Sigmoid colon (tissue), 4 donors: ENCODE results near the gene MTO1.

Experiments
- POLR2AphosphoS5 ChIP-seq, 4 donors: sonication (generic); formaldehyde crosslinking; IDR thresholded peaks; one replicate each; pipeline ENCODE4 v1.6.1; 2017; ENCODE audit warnings: antibody characterized with exemption in 4 of 4
- TF ChIP-seq, protein P1 (sequence below), 4 experiments: fragments of 450-650 bp in 3 of 4; fragments of 200-600 bp in 1 of 4; IDR thresholded peaks; one replicate each; pipeline ENCODE4 v1.5.1; 2016 to 2019; ENCODE audit warnings: antibody characterized with exemption in 4 of 4, mild to moderate bottlenecking in 3 of 4, moderate library complexity in 2 of 4

DNA sequence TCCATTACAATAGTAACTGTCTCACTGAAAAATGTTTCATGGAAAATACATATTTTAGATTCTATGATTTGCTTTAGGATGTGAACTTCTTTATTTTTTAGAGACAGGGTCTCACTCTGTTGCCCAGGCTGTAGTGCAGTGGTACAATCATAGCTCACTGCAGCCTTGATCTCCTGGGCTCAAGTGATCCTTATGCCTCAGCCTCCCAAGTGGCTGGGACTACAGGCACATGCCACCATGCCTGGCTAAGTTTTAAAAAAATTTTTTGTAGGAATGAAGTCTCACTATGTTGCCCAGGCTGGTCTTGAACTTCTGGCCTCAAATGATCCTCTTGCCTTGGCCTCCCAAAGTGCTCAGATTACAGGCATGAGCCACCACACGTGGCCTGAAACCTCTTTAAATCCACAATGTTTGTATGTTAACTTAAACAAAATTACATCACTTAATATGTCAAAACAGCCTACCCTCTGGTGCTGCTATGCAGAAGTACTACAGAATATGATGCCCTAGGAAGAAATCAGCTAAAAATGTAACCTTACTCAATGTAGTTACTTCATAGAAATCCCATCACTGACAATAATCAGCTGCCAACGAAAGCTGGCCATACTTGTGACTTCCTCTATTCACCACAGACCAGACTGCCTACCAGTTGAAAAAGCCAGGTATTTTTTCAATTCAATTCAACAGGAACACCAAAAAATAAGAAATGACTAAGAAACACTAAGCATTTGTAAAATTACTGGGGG, 41.7 kb downstream of the MTO1 start:
- TF ChIP-seq, protein P1, sequence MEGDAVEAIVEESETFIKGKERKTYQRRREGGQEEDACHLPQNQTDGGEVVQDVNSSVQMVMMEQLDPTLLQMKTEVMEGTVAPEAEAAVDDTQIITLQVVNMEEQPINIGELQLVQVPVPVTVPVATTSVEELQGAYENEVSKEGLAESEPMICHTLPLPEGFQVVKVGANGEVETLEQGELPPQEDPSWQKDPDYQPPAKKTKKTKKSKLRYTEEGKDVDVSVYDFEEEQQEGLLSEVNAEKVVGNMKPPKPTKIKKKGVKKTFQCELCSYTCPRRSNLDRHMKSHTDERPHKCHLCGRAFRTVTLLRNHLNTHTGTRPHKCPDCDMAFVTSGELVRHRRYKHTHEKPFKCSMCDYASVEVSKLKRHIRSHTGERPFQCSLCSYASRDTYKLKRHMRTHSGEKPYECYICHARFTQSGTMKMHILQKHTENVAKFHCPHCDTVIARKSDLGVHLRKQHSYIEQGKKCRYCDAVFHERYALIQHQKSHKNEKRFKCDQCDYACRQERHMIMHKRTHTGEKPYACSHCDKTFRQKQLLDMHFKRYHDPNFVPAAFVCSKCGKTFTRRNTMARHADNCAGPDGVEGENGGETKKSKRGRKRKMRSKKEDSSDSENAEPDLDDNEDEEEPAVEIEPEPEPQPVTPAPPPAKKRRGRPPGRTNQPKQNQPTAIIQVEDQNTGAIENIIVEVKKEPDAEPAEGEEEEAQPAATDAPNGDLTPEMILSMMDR (IDR thresholded peaks at IDR 0.05): no peak
- TF ChIP-seq POLR2AphosphoS5 (IDR thresholded peaks at IDR 0.05): no peak
